Endothelial cell of umbilical vein (primary cell): ENCODE results near the gene PDGFRA. TPM values are rescaled to one million over a fixed set of nuclear protein-coding genes. Genes with fewer than 3 reads are reported as not detected.
A peak's percentile ranks its signal among the peaks of the same experiment; 100 is the strongest.

Experiments
- BruUV-seq: library from RNA; stranded (reverse); fragments of 400-500 nt; replicated peaks from 2 replicates; lab custom pipeline; 2021; lab: Mats Ljungman, UMichigan
- CTCF ChIA-PET: fragments of 300-600, 350-600 bp; sonication (Branson Sonifier 250); formaldehyde crosslinking; loops from one replicate; lab custom pipeline; 2021; ENCODE audit warnings: antibody characterized with exemption, inconsistent platforms; lab: Charles Lee
- POLR2A ChIA-PET: fragments of 300-600, 350-600 bp; sonication (Branson Sonifier 250); formaldehyde crosslinking; loops from one replicate; lab custom pipeline; 2021; ENCODE audit warnings: antibody characterized with exemption, inconsistent platforms; lab: Charles Lee
- DNase-seq: peaks from one replicate; pipeline ENCODE4 v3.0.0-alpha.2; 2011; ENCODE audit warnings: low read depth, low spot score
- FAIRE-seq: peaks from 2 replicates; lab custom pipeline; 2011; peaks lifted over from hg19 to GRCh38; lab: Jason Lieb, UNC
- H2AFZ ChIP-seq: 2 replicates; pipeline ENCODE4 v1.6.0; 2012; ENCODE audit warnings: low read depth, low read length, control low read depth, inconsistent platforms
- H3K27ac ChIP-seq: 2 replicates; pipeline ENCODE4 v1.5.1; 2011; ENCODE audit warnings: low read depth, mild to moderate bottlenecking, control low read depth, low read length, moderate library complexity; ENCODE audit not compliant: insufficient read depth
- H3K27me3 ChIP-seq, 2 experiments: 2 replicates each; pipeline versions ENCODE4 v1.6.0 to v1.6.1; 2011; ENCODE audit warnings: low read length in 2 of 2, mixed read lengths in 1 of 2; ENCODE audit not compliant: control insufficient read depth in 2 of 2, insufficient read depth in 2 of 2
- H3K36me3 ChIP-seq, 2 experiments: 2 replicates in 1 of 2; 3 replicates in 1 of 2; pipeline ENCODE4 v1.5.1; 2011; ENCODE audit warnings: low read length in 2 of 2, mild to moderate bottlenecking in 1 of 2, moderate library complexity in 1 of 2; ENCODE audit not compliant: control insufficient read depth in 2 of 2, insufficient read depth in 2 of 2; ENCODE audit errors: extremely low read depth in 1 of 2
- H3K4me1 ChIP-seq: 3 replicates; pipeline ENCODE4 v1.5.1; 2011; ENCODE audit warnings: mild to moderate bottlenecking, low read length; ENCODE audit not compliant: control insufficient read depth, insufficient read depth; ENCODE audit errors: extremely low read depth
- H3K4me2 ChIP-seq: 2 replicates; pipeline ENCODE4 v1.6.1; 2011; ENCODE audit warnings: low read length, control low read depth, mixed read lengths; ENCODE audit not compliant: insufficient read depth
- H3K4me3 ChIP-seq, 3 experiments: fragments of 200-600 bp in 1 of 3; sonication (generic), shearing (Covaris generic) in 1 of 3; replicated peaks in 1 of 3; 2 replicates each; pipeline ENCODE4 v1.5.1; 2011 to 2016; ENCODE audit warnings: control low read depth in 3 of 3, low read length in 3 of 3, mild to moderate bottlenecking in 2 of 3, inconsistent platforms in 1 of 3, low read depth in 1 of 3, moderate library complexity in 1 of 3; ENCODE audit not compliant: insufficient read depth in 1 of 3
- H3K79me2 ChIP-seq: 2 replicates; pipeline ENCODE4 v1.6.0; 2012; ENCODE audit warnings: low read length, inconsistent platforms; ENCODE audit not compliant: control insufficient read depth, insufficient read depth
- H3K9ac ChIP-seq: replicated peaks from 2 replicates; pipeline ENCODE3; 2011; ENCODE audit warnings: low read length, control low read depth; ENCODE audit not compliant: insufficient read depth; ENCODE audit errors: extremely low read depth
- H3K9me1 ChIP-seq: replicated peaks from 3 replicates; pipeline ENCODE4 v1.6.0; 2011; ENCODE audit warnings: mild to moderate bottlenecking, low read length; ENCODE audit not compliant: control insufficient read depth, insufficient read depth; ENCODE audit errors: extremely low read depth
- H3K9me3 ChIP-seq: replicated peaks from 2 replicates; pipeline ENCODE4 v1.5.1; 2012; ENCODE audit warnings: low read length, inconsistent platforms; ENCODE audit not compliant: control insufficient read depth, insufficient read depth
- H4K20me1 ChIP-seq: replicated peaks from 2 replicates; pipeline ENCODE3; 2011; ENCODE audit warnings: mild to moderate bottlenecking, low read length; ENCODE audit not compliant: control insufficient read depth, insufficient read depth; ENCODE audit errors: extremely low read depth
- CTCF ChIP-seq, 2 donors: IDR thresholded peaks; 1 replicate in 1 of 2; 2 replicates in 1 of 2; pipeline ENCODE4 v1.5.1; 2011; ENCODE audit warnings: low read length in 2 of 2, mild to moderate bottlenecking in 2 of 2, moderate library complexity in 2 of 2, control low read depth in 1 of 2, inconsistent platforms in 1 of 2, low read depth in 1 of 2; ENCODE audit not compliant: insufficient read depth in 1 of 2; ENCODE audit errors: extremely low read depth in 1 of 2
- EZH2 ChIP-seq: IDR thresholded peaks from 2 replicates; pipeline ENCODE4 v1.6.1; 2012; ENCODE audit warnings: borderline replicate concordance, low read depth, mild to moderate bottlenecking, moderate library complexity, low read length, inconsistent platforms; ENCODE audit not compliant: severe bottlenecking
- FOS ChIP-seq: IDR thresholded peaks from 2 replicates; pipeline ENCODE4 v1.6.1; 2011; ENCODE audit warnings: mild to moderate bottlenecking, low read length, moderate library complexity, borderline replicate concordance; ENCODE audit not compliant: insufficient read depth
- GATA2 ChIP-seq: IDR thresholded peaks from 2 replicates; pipeline ENCODE4 v1.7.0; 2011; ENCODE audit warnings: low read depth, mild to moderate bottlenecking, moderate library complexity, mixed read lengths, low read length; ENCODE audit not compliant: insufficient read length, insufficient read depth
- JUN ChIP-seq: IDR thresholded peaks from 2 replicates; pipeline ENCODE4 v1.6.1; 2011; ENCODE audit warnings: borderline replicate concordance, low read depth; ENCODE audit not compliant: insufficient read length, insufficient read depth
- MAX ChIP-seq: IDR thresholded peaks from 2 replicates; pipeline ENCODE4 v1.6.1; 2011; ENCODE audit not compliant: insufficient read depth, insufficient read length
- MYC ChIP-seq: IDR thresholded peaks from one replicate; pipeline ENCODE4 v1.6.1; 2011; ENCODE audit warnings: mild to moderate bottlenecking, low read depth, low read length
- POLR2A ChIP-seq: IDR thresholded peaks from 2 replicates; pipeline ENCODE4 v1.6.1; 2012; ENCODE audit warnings: low read depth, mild to moderate bottlenecking, control low read depth, low read length
- POLR2AphosphoS5 ChIP-seq: IDR thresholded peaks from 2 replicates; pipeline ENCODE4 v1.6.1; 2012; ENCODE audit warnings: low read depth, mild to moderate bottlenecking, control low read depth, low read length, moderate library complexity; ENCODE audit not compliant: insufficient read depth
- dilution Hi-C: fragments of 300-500 bp; cut with MboI; formaldehyde crosslinking; loops from one replicate; pipeline ENCODE4 v1.15.0; 2019; ENCODE audit warnings: low sequenced_read_pairs; ENCODE audit not compliant: extremely low pct_ligation_motif_present
- intact Hi-C: fragments of 100-400 bp; cut with micrococcal nuclease; formaldehyde crosslinking; loops from one replicate; pipeline ENCODE4 v1.10.0; 2022
- polyA plus RNA-seq, 4 experiments: library from polyadenylated mRNA; depleted of rRNA in 3 of 4; stranded (reverse) in 3 of 4; unstranded in 1 of 4; fragments of >200 nt; gene quantifications; 2 replicates each; pipeline versions ENCODE4 v1.2.1 to v1.2.3, GENCODE V29; 2011 to 2012; ENCODE audit warnings: missing spikeins in 1 of 4
- total RNA-seq: library from RNA; stranded (reverse); gene quantifications from 2 replicates; pipeline ENCODE4 v1.2.3, GENCODE V29; 2021

Gene PDGFRA
- total and polyA plus RNA-seq, 2 donors (not counting 3 experiments of a cell fraction or from before 2014, with no cell fraction given) = 0.19 to 0.55 TPM

GRCh38 chr4:54226404-54227255 lies 2.5 kb upstream of the PDGFRA start:
- dilution Hi-C loops = no loop called here
- CTCF ChIA-PET = interaction anchor here (0.9 to 5.3 kb wide), 10 partner anchors 8 to 1210 kb away, joined by 3 to 45 read pairs (median 4); no protein-coding TSS in a partner anchor

GRCh38 chr4:54227256-54228055 lies 1.6 kb upstream of the PDGFRA start:
- peak overlapping the region; percentile 56 for H2AFZ ChIP-seq
- DNase-seq (peak; percentile 67), FAIRE-seq (peak; percentile 35)
- H3K9ac ChIP-seq = no peak overlapping the region
- no peak for TF ChIP-seq POLR2A
- TF ChIP-seq MAX = no peak
- no peak for TF ChIP-seq JUN
- TF ChIP-seq POLR2AphosphoS5 = no peak
- no peak for TF ChIP-seq FOS
- no peak for TF ChIP-seq MYC
- no peak for TF ChIP-seq GATA2
- TF ChIP-seq CTCF (IDR thresholded peaks at IDR 0.05; ENCODE audit: extremely low read depth in 1 of 2, insufficient read depth in 1 of 2, low read depth in 1 of 2, low read length in 2 of 2) = no peak
- TF ChIP-seq EZH2 = no peak
- no peaks in the 10 kb centered on the region for H3K36me3 ChIP-seq
- dilution Hi-C loops (no loop called here), intact Hi-C loops (loop anchor here (1.0 to 2.0 kb wide), 4 partner anchors 297 to 1030 kb away; no protein-coding TSS in a partner anchor)
- H3K4me2 ChIP-seq = peak overlapping the region; percentile 87
- CTCF ChIA-PET = interaction anchor here (0.8 to 5.3 kb wide), 15 partner anchors 284 to 1213 kb away, joined by 3 to 45 read pairs (median 4); no protein-coding TSS in a partner anchor
- no peaks in the 10 kb centered on the region for H3K79me2 ChIP-seq
- no peak overlapping the region for H3K27ac ChIP-seq
- H3K9me1 ChIP-seq = no peaks in the 10 kb centered on the region
- H3K27me3 ChIP-seq = peaks cover 65 to 77% of the 10 kb centered on the region in 2 experiments
- H4K20me1 ChIP-seq = no peaks in the 10 kb centered on the region
- peak overlapping the region; percentile 15 to 52 (median 19) for H3K4me3 ChIP-seq
- BruUV-seq = no TSS peak
- no peaks in the 10 kb centered on the region for H3K9me3 ChIP-seq
- peaks cover 39% of the 10 kb centered on the region for H3K4me1 ChIP-seq
- POLR2A ChIA-PET = no interaction called here

More at GRCh38 chr4:54226404-54227255, 2.5 kb upstream of the PDGFRA start:
- FAIRE-seq (peak; percentile 26), DNase-seq (no peak)
- Histone ChIP-seq H3K4me1 (peaks cover 33% of the 10 kb centered on the region), H3K79me2 (no peaks in the 10 kb centered on the region), H3K4me3 (peak overlapping the region; percentile 22 to 52 (median 22)), H3K4me2 (peak overlapping the region; percentile 87), H3K27me3 (peaks cover 58 to 71% of the 10 kb centered on the region in 2 experiments), H3K27ac (no peak overlapping the region), H3K9me3 (no peaks in the 10 kb centered on the region), H3K9ac (no peak overlapping the region), H4K20me1 (no peaks in the 10 kb centered on the region), H3K9me1 (no peaks in the 10 kb centered on the region), H3K36me3 (no peaks in the 10 kb centered on the region), H2AFZ (peak overlapping the region; percentile 71)
- no peak for TF ChIP-seq JUN
- peak; percentile 34 for TF ChIP-seq EZH2
- BruUV-seq = no TSS peak
- intact Hi-C loops = loop anchor here (1.0 to 2.0 kb wide), 3 partner anchors 296 to 1029 kb away; no protein-coding TSS in a partner anchor
- POLR2A ChIA-PET = no interaction called here
